ENCODE results near the gene ASS1.

- TF ChIP-seq REST (IDR thresholded peaks at IDR 0.05) (no peak), CTCF (IDR thresholded peaks at IDR 0.05) (no peak; the same call in 2 of the 3 replicates), RAD21 (conservative IDR thresholded peaks at IDR 0.05 in 1 of 2, IDR thresholded peaks at IDR 0.05 in 1 of 2) (no peak), POLR2AphosphoS2 (conservative IDR thresholded peaks at IDR 0.05; ENCODE audit: low read length) (no peak), RNF2 (IDR thresholded peaks at IDR 0.05; ENCODE audit: borderline replicate concordance, low read depth) (no peak), ATOH8 (CRISPR knock-in tag; IDR thresholded peaks at IDR 0.05; ENCODE audit: low read depth) (no peak), NPAS2 (CRISPR knock-in tag; IDR thresholded peaks at IDR 0.05; ENCODE audit: borderline replicate concordance) (no peak), JUN (IDR thresholded peaks at IDR 0.05) (no peak), BHLHE40 (IDR thresholded peaks at IDR 0.05; ENCODE audit: low read depth, low read length) (no peak), EHF (CRISPR knock-in tag; IDR thresholded peaks at IDR 0.05) (no peak), EHMT2 (IDR thresholded peaks at IDR 0.05; ENCODE audit: low read depth) (no peak), PBX3 (IDR thresholded peaks at IDR 0.05) (no peak), HOXA7 (CRISPR knock-in tag; IDR thresholded peaks at IDR 0.05) (no peak)
Measured at GRCh38 chr9:130432362-130432761, 12.4 kb upstream of the ASS1 start.

Data from A549 (cell line).